ENCODE results near the gene MMP7.
A peak's percentile ranks its signal among the peaks of the same experiment; 100 is the strongest.
"Not testable (repeated sequence)": the region's sequence is repeated elsewhere in the genome, so short reads cannot be mapped to it uniquely, and the experiment has no call there.

MMP7 gene

GRCh38 chr11:102538932-102539331 lies 8.4 kb upstream of the MMP7 start:
- no peak for DNase-seq

- no peak for DNase-seq
These were observed 3.8 kb upstream of the MMP7 start for GRCh38 chr11:102534261-102534872.

GRCh38 chr11:102528618-102529017 lies 1.9 kb downstream of the MMP7 start:
- no peak for DNase-seq

- DNase-seq = no peak
These were observed 2.9 kb downstream of the MMP7 start for GRCh38 chr11:102527684-102528083.

- DNase-seq = no peak
These were observed 3.5 kb downstream of the MMP7 start for GRCh38 chr11:102527041-102527440.

GRCh38 chr11:102523887-102524286 lies 6.7 kb downstream of the MMP7 start:
- no peak for DNase-seq

GRCh38 chr11:102523189-102523570 lies 7.4 kb downstream of the MMP7 start:
- DNase-seq = no peak

GRCh38 chr11:102522312-102523188 lies 8.0 kb downstream of the MMP7 start:
- no peak for DNase-seq

GRCh38 chr11:102521121-102521520 lies 9.4 kb downstream of the MMP7 start:
- no peak for DNase-seq

- no peak for DNase-seq
These were observed 10.0 kb downstream of the MMP7 start for GRCh38 chr11:102520514-102520913.

GRCh38 chr11:102518296-102519094 lies 12.1 kb downstream of the MMP7 start:
- no peak for DNase-seq

- no peak for DNase-seq
These were observed 12.9 kb downstream of the MMP7 start for GRCh38 chr11:102517670-102518069.

- DNase-seq = no peak
These were observed 14.4 kb downstream of the MMP7 start for GRCh38 chr11:102516179-102516578.

- DNase-seq = no peak
These were observed 16.7 kb downstream of the MMP7 start for GRCh38 chr11:102513869-102514268.

- no peak for DNase-seq
These were observed 20.0 kb downstream of the MMP7 start for GRCh38 chr11:102510439-102511135.

GRCh38 chr11:102502831-102503230 lies 27.7 kb downstream of the MMP7 start:
- DNase-seq = not testable (repeated sequence)

GRCh38 chr11:102500829-102501228 lies 29.7 kb downstream of the MMP7 start:
- DNase-seq = no peak

GRCh38 chr11:102499931-102500330 lies 30.6 kb downstream of the MMP7 start:
- no peak for DNase-seq

GRCh38 chr11:102499151-102499550 lies 31.4 kb downstream of the MMP7 start:
- DNase-seq = no peak

- DNase-seq = no peak
These were observed 33.5 kb downstream of the MMP7 start for GRCh38 chr11:102497061-102497460.

GRCh38 chr11:102495161-102496042 lies 35.1 kb downstream of the MMP7 start:
- DNase-seq = peak in 5 of 6 experiments; percentile 3 to 82 (median 52)

GRCh38 chr11:102494216-102494615 lies 36.3 kb downstream of the MMP7 start:
- no peak for DNase-seq
